Testis (tissue), 2 donors: ENCODE results near the gene KCNAB2.

Source experiments
- CTCF ChIP-seq, 3 experiments: fragments of 450-650 bp in 2 of 3; fragments of 200-600 bp in 1 of 3; sonication (generic) in 1 of 3; IDR thresholded peaks; one replicate each; pipeline ENCODE4 v1.5.1; 2016 to 2019; ENCODE audit warnings: antibody characterized with exemption in 3 of 3, mild to moderate bottlenecking in 2 of 3, moderate library complexity in 1 of 3
- POLR2A ChIP-seq: fragments of 450-650 bp; IDR thresholded peaks from one replicate; pipeline ENCODE4 v1.6.1; 2017; ENCODE audit warnings: antibody characterized with exemption, mild to moderate bottlenecking, moderate library complexity

- TF ChIP-seq CTCF (IDR thresholded peaks at IDR 0.05) = no peak
- no peak for TF ChIP-seq POLR2A
These were observed 36.3 kb upstream of the KCNAB2 start for GRCh38 chr1:6009120-6010040.
